GM18868 (cell line): ENCODE measurements around the gene FOXK1.

ENCODE experiments used
- ATAC-seq: cut with Tn5 transposase; IDR thresholded peaks from one replicate; pipeline ENCODE4 v1.9.1; 2021; ENCODE audit warnings: mild to moderate bottlenecking, moderate library complexity; ENCODE audit not compliant: unreplicated experiment

FOXK1 gene

GRCh38 chr7:4742852-4743251 is 60.8 kb downstream of the FOXK1 start:
- ATAC-seq, result no peak

GRCh38 chr7:4744391-4745264 is 62.5 kb downstream of the FOXK1 start:
- peak; percentile 83 for ATAC-seq

GRCh38 chr7:4745265-4745919 is 63.3 kb downstream of the FOXK1 start:
- peak; percentile 33 for ATAC-seq

- no peak for ATAC-seq
Observed at GRCh38 chr7:4745971-4746919, 64.2 kb downstream of the FOXK1 start.

GRCh38 chr7:4747013-4747412 is 64.9 kb downstream of the FOXK1 start:
- ATAC-seq, result no peak

- no peak for ATAC-seq
Observed at GRCh38 chr7:4747746-4748145, 65.7 kb downstream of the FOXK1 start.

- ATAC-seq, result no peak
Observed at GRCh38 chr7:4748231-4748681, 66.2 kb downstream of the FOXK1 start.

- no peak for ATAC-seq
Observed at GRCh38 chr7:4749363-4749762, 67.3 kb downstream of the FOXK1 start.

- ATAC-seq, result no peak
Observed at GRCh38 chr7:4749798-4750197, 67.7 kb downstream of the FOXK1 start.

GRCh38 chr7:4751398-4751947 is 69.4 kb downstream of the FOXK1 start:
- no peak for ATAC-seq

- peak; percentile 89 for ATAC-seq
Observed at GRCh38 chr7:4753598-4754432, 71.7 kb downstream of the FOXK1 start.

GRCh38 chr7:4754433-4755010 is 72.4 kb downstream of the FOXK1 start:
- ATAC-seq, result no peak

- no peak for ATAC-seq
Observed at GRCh38 chr7:4755045-4755444, 73.0 kb downstream of the FOXK1 start.

- ATAC-seq, result no peak
Observed at GRCh38 chr7:4758111-4758510, 76.0 kb downstream of the FOXK1 start.

- no peak for ATAC-seq
Observed at GRCh38 chr7:4758791-4759190, 76.7 kb downstream of the FOXK1 start.

GRCh38 chr7:4759211-4759610 is 77.1 kb downstream of the FOXK1 start:
- no peak for ATAC-seq

- ATAC-seq, result no peak
Observed at GRCh38 chr7:4760952-4761351, 78.9 kb downstream of the FOXK1 start.

- no peak for ATAC-seq
Observed at GRCh38 chr7:4762121-4763055, 80.3 kb downstream of the FOXK1 start.
